SK-N-SH (cell line): ENCODE data around the gene TULP4. TPM values are rescaled to one million over a fixed set of nuclear protein-coding genes. Genes with fewer than 3 reads are reported as not detected.

Experiments used
- CTCF ChIA-PET: fragments of 300-600, 350-600 bp; formaldehyde crosslinking; extraction: SDS; loops from one replicate; lab custom pipeline; 2021; lab: Yijun Ruan, JAX
- POLR2A ChIA-PET: fragments of 350-600 bp; sonication (Branson Sonifier 250); formaldehyde crosslinking; extraction: SDS; loops from one replicate; lab custom pipeline; 2020; ENCODE audit warnings: antibody characterized with exemption, inconsistent platforms; lab: Yijun Ruan, JAX
- DNase-seq: peaks from one replicate; pipeline ENCODE4 v3.0.0; 2012
- H2AFZ ChIP-seq: fragments of 200-600 bp; sonication (generic); 2 replicates; pipeline ENCODE4 v1.8.1; 2016; ENCODE audit warnings: antibody characterized with exemption, mild to moderate bottlenecking, low read depth
- H3F3A ChIP-seq: fragments of 200-600 bp; sonication (generic); replicated peaks from 2 replicates; pipeline ENCODE3; 2016; ENCODE audit warnings: antibody characterized with exemption, mild to moderate bottlenecking; ENCODE audit not compliant: insufficient read depth
- H3K27ac ChIP-seq, 2 experiments: fragments of 200-500 bp in 1 of 2; fragments of 200-600 bp in 1 of 2; sonication (Bioruptor generic) in 1 of 2; sonication (generic), shearing (Covaris generic) in 1 of 2; 2 replicates each; pipeline versions ENCODE4 v1.5.1 to v1.6.1; 2014 to 2016; ENCODE audit warnings: low read depth in 2 of 2, inconsistent platforms in 1 of 2, low read length in 1 of 2, mild to moderate bottlenecking in 1 of 2, mixed read lengths in 1 of 2
- H3K27me3 ChIP-seq: fragments of 200-600 bp; sonication (generic), shearing (Covaris generic); 2 replicates; pipeline ENCODE4 v1.6.1; 2016; ENCODE audit warnings: mixed run types; ENCODE audit not compliant: insufficient read depth
- H3K36me3 ChIP-seq, 2 experiments: fragments of 200-500 bp in 1 of 2; fragments of 200-600 bp in 1 of 2; sonication (Bioruptor generic) in 1 of 2; sonication (generic) in 1 of 2; replicated peaks in 1 of 2; 2 replicates each; pipeline versions ENCODE3 to v1.5.1; 2014 to 2016; ENCODE audit warnings: low read length in 1 of 2, mild to moderate bottlenecking in 1 of 2; ENCODE audit not compliant: insufficient read depth in 2 of 2, control insufficient read depth in 1 of 2
- H3K4me1 ChIP-seq, 2 experiments: fragments of 200-500 bp in 1 of 2; fragments of 200-600 bp in 1 of 2; sonication (Bioruptor generic) in 1 of 2; sonication (generic), shearing (Covaris generic) in 1 of 2; 2 replicates each; pipeline versions ENCODE4 v1.5.1 to v1.6.1; 2014 to 2016; ENCODE audit warnings: low read depth in 1 of 2, low read length in 1 of 2, mixed run types in 1 of 2; ENCODE audit not compliant: insufficient read depth in 2 of 2, control insufficient read depth in 1 of 2
- H3K4me2 ChIP-seq: fragments of 200-600 bp; sonication (generic), shearing (Covaris generic); 2 replicates; pipeline ENCODE4 v1.6.1; 2017; ENCODE audit warnings: mixed run types
- H3K4me3 ChIP-seq, 2 experiments: fragments of 200-500 bp in 1 of 2; fragments of 200-600 bp in 1 of 2; sonication (Bioruptor generic) in 1 of 2; sonication (generic), shearing (Covaris generic) in 1 of 2; 2 replicates each; pipeline versions ENCODE4 v1.5.1 to v1.8.1; 2014 to 2016; ENCODE audit warnings: low read depth in 2 of 2, inconsistent platforms in 1 of 2, low read length in 1 of 2, mild to moderate bottlenecking in 1 of 2, mixed read lengths in 1 of 2, moderate library complexity in 1 of 2
- H3K79me2 ChIP-seq: fragments of 200-600 bp; sonication (generic); 2 replicates; pipeline ENCODE4 v1.8.1; 2017; ENCODE audit warnings: mild to moderate bottlenecking; ENCODE audit not compliant: insufficient read depth
- H3K9ac ChIP-seq: fragments of 200-600 bp; sonication (generic); 2 replicates; pipeline ENCODE4 v1.6.1; 2017; ENCODE audit warnings: mixed run types
- H3K9me2 ChIP-seq: fragments of 200-600 bp; sonication (generic); 2 replicates; pipeline ENCODE4 v1.6.1; 2017; ENCODE audit warnings: mixed run types
- H3K9me3 ChIP-seq: fragments of 200-600 bp; sonication (generic); 2 replicates; pipeline ENCODE4 v1.6.1; 2017; ENCODE audit warnings: mixed run types, mild to moderate bottlenecking, moderate library complexity
- H4K20me1 ChIP-seq: fragments of 200-600 bp; sonication (generic); 2 replicates; pipeline ENCODE4 v1.6.1; 2017; ENCODE audit warnings: mild to moderate bottlenecking, mixed run types; ENCODE audit not compliant: insufficient read depth
- FOSL2 ChIP-seq: IDR thresholded peaks from 2 replicates; pipeline ENCODE4 v1.4.0; 2012; ENCODE audit warnings: low read depth, mild to moderate bottlenecking, moderate library complexity, borderline replicate concordance
- FOXM1 ChIP-seq: IDR thresholded peaks from 2 replicates; pipeline ENCODE4 v1.4.0; 2012; ENCODE audit warnings: low read depth, mild to moderate bottlenecking
- GATA2 ChIP-seq: sonication (generic); formaldehyde crosslinking; IDR thresholded peaks from 2 replicates; pipeline ENCODE4 v1.5.0; 2020; ENCODE audit warnings: mild to moderate bottlenecking, missing genetic modification reagents
- MAX ChIP-seq: IDR thresholded peaks from 2 replicates; pipeline ENCODE4 v1.4.0; 2012; ENCODE audit warnings: low read depth
- PBX3 ChIP-seq: IDR thresholded peaks from 2 replicates; pipeline ENCODE4; 2012
- RCOR1 ChIP-seq: fragments of 150-350 bp; IDR thresholded peaks from 2 replicates; pipeline ENCODE4 v1.6.1; 2017; ENCODE audit warnings: antibody characterized with exemption, low read length
- USF1 ChIP-seq: IDR thresholded peaks from 2 replicates; pipeline ENCODE4 v1.4.0; 2012; ENCODE audit warnings: low read depth, borderline replicate concordance
- WGBS: methylation state at CpG from one replicate; pipeline ENCODE4 v1.1.6; 2017; ENCODE audit warnings: low lambda C conversion rate; 5-methylcytosine and 5-hydroxymethylcytosine counted together
- polyA plus RNA-seq, 3 experiments: library from polyadenylated mRNA; depleted of rRNA; stranded (reverse); fragments of >200 nt; gene quantifications; 2 replicates each; pipeline ENCODE4 v1.2.3, GENCODE V29; 2012

Gene TULP4
- polyA plus RNA-seq, 1 of the 3 experiments (the other 2 are of a cell fraction) = 5.9 TPM

GRCh38 chr6:158376631-158377081 is 64.4 kb downstream of the TULP4 start:
- no peak overlapping the region; a peak in 1 of 4 replicates for H3K27ac ChIP-seq

GRCh38 chr6:158377860-158378259 is 65.6 kb downstream of the TULP4 start:
- TF ChIP-seq GATA2 (CRISPR knock-in tag) = no peak
- TF ChIP-seq MAX = peak; percentile 42; the same call in 1 of the 2 replicates
- no peak overlapping the region for H3K4me3 ChIP-seq
- peaks cover 4% of the 10 kb centered on the region for H3F3A ChIP-seq
- ChIA-PET CTCF (interaction anchor here (0.6 to 2.5 kb wide), 2 partner anchors 9 to 51 kb away, joined by 3 to 9 read pairs; no protein-coding TSS in a partner anchor), POLR2A (no interaction called here)
- no peak for DNase-seq
- 81% methylated on average over 4 of the region's 4 CpGs for WGBS
- peaks cover 11 to 23% of the 10 kb centered on the region in 2 experiments; a peak in 3 of 4 replicates for H3K4me1 ChIP-seq
- H3K9me3 ChIP-seq = no peaks in the 10 kb centered on the region
- H3K36me3 ChIP-seq = peaks cover 0 to 3% of the 10 kb centered on the region in 2 experiments
- no peak overlapping the region for H2AFZ ChIP-seq
- no peak overlapping the region for H3K4me2 ChIP-seq
- H3K9ac ChIP-seq = no peak overlapping the region
- H3K27ac ChIP-seq = peak overlapping the region; percentile 50 to 61; a peak in 3 of 4 replicates
- no peaks in the 10 kb centered on the region for H3K27me3 ChIP-seq
- no peaks in the 10 kb centered on the region for H3K9me2 ChIP-seq
- peaks cover 33% of the 10 kb centered on the region for H3K79me2 ChIP-seq
- peaks cover 9% of the 10 kb centered on the region; the same call in 1 of the 2 replicates for H4K20me1 ChIP-seq

More at GRCh38 chr6:158376631-158377081, 64.4 kb downstream of the TULP4 start:
- no peak overlapping the region for H3K4me3 ChIP-seq
- ChIA-PET CTCF (interaction anchor here (1.0 to 2.5 kb wide), 2 partner anchors 10 to 15 kb away, joined by 3 to 9 read pairs; no protein-coding TSS in a partner anchor), POLR2A (no interaction called here)
- H3K36me3 ChIP-seq = peaks cover 0 to 3% of the 10 kb centered on the region in 2 experiments
- H3K27me3 ChIP-seq = no peaks in the 10 kb centered on the region
- H4K20me1 ChIP-seq = no peaks in the 10 kb centered on the region
- 85% methylated on average over 3 of the region's 3 CpGs for WGBS
- H3K4me1 ChIP-seq = peaks cover 11 to 16% of the 10 kb centered on the region in 2 experiments; a peak in 3 of 4 replicates
- peaks cover 4% of the 10 kb centered on the region for H3F3A ChIP-seq
- no peak overlapping the region for H2AFZ ChIP-seq
- H3K9me3 ChIP-seq = no peaks in the 10 kb centered on the region
- H3K9ac ChIP-seq = no peak overlapping the region
- H3K4me2 ChIP-seq = no peak overlapping the region
- H3K79me2 ChIP-seq = peaks cover 28% of the 10 kb centered on the region
- no peak for DNase-seq
- TF ChIP-seq RCOR1 (no peak), USF1 (no peak), FOXM1 (no peak)
- H3K9me2 ChIP-seq = no peaks in the 10 kb centered on the region

GRCh38 chr6:158379336-158379735 is 67.1 kb downstream of the TULP4 start:
- 96% methylated on average over 7 of the region's 7 CpGs for WGBS
- H3K27ac ChIP-seq = no peak overlapping the region
- H3K9me3 ChIP-seq = no peaks in the 10 kb centered on the region
- H3K4me3 ChIP-seq = no peak overlapping the region
- TF ChIP-seq PBX3 = no peak
- TF ChIP-seq FOSL2 = no peak
- H3K36me3 ChIP-seq = peaks cover 0 to 3% of the 10 kb centered on the region in 2 experiments
- H3K9ac ChIP-seq = no peak overlapping the region
- no peak overlapping the region for H2AFZ ChIP-seq
- POLR2A ChIA-PET = no interaction called here
- H4K20me1 ChIP-seq = peaks cover 20% of the 10 kb centered on the region
- H3K27me3 ChIP-seq = no peaks in the 10 kb centered on the region
- CTCF ChIA-PET = interaction anchor here (0.9 kb wide), 1 partner anchor 13 kb away, joined by 3 read pairs; no protein-coding TSS in a partner anchor
- peaks cover 4% of the 10 kb centered on the region for H3F3A ChIP-seq
- no peaks in the 10 kb centered on the region for H3K9me2 ChIP-seq
- peaks cover 11 to 28% of the 10 kb centered on the region in 2 experiments; a peak in 3 of 4 replicates for H3K4me1 ChIP-seq
- peaks cover 38% of the 10 kb centered on the region for H3K79me2 ChIP-seq
- no peak overlapping the region for H3K4me2 ChIP-seq
- DNase-seq = no peak
